H9 (cell line): ENCODE measurements around the gene LATS2. TPM values are rescaled to one million over a fixed set of nuclear protein-coding genes. Genes with fewer than 3 reads are reported as not detected.

ENCODE experiments used
- DNase-seq: peaks from one replicate; pipeline ENCODE4 v3.0.0-alpha.2; 2017
- H2AFZ ChIP-seq: one replicate; pipeline ENCODE4 v1.6.1; 2013; ENCODE audit warnings: mild to moderate bottlenecking, low read length, control low read depth, moderate library complexity
- H2AK5ac ChIP-seq: 2 replicates; pipeline ENCODE4 v1.6.1; 2013; ENCODE audit warnings: low read length, control low read depth, mixed read lengths; ENCODE audit not compliant: insufficient read length
- H2BK120ac ChIP-seq: one replicate; pipeline ENCODE4 v1.6.1; 2013; ENCODE audit warnings: low read depth, mild to moderate bottlenecking, low read length, control low read depth, inconsistent platforms; ENCODE audit not compliant: poor library complexity, severe bottlenecking
- H2BK12ac ChIP-seq: 2 replicates; pipeline ENCODE4 v1.6.1; 2013; ENCODE audit warnings: low read length, control low read depth, mixed read lengths, low read depth; ENCODE audit not compliant: insufficient read length
- H2BK15ac ChIP-seq: 2 replicates; pipeline ENCODE4 v1.6.1; 2013; ENCODE audit warnings: low read depth, low read length, control low read depth
- H2BK20ac ChIP-seq: one replicate; pipeline ENCODE4 v1.6.1; 2013; ENCODE audit warnings: low read depth, mild to moderate bottlenecking, low read length, control low read depth, inconsistent platforms; ENCODE audit not compliant: poor library complexity, severe bottlenecking
- H2BK5ac ChIP-seq: 2 replicates; pipeline ENCODE4 v1.6.1; 2013; ENCODE audit warnings: low read length, control low read depth, mixed read lengths; ENCODE audit not compliant: insufficient read length
- H3K14ac ChIP-seq: 2 replicates; pipeline ENCODE4 v1.6.1; 2013; ENCODE audit warnings: low read length, control low read depth; ENCODE audit not compliant: insufficient read depth
- H3K18ac ChIP-seq: 2 replicates; pipeline ENCODE4 v1.6.1; 2013; ENCODE audit warnings: low read depth, mild to moderate bottlenecking, mixed read lengths, low read length, control low read depth; ENCODE audit not compliant: insufficient read length
- H3K23ac ChIP-seq: 2 replicates; pipeline ENCODE4 v1.6.1; 2013; ENCODE audit warnings: low read length, control low read depth, mixed read lengths, low read depth; ENCODE audit not compliant: insufficient read length
- H3K23me2 ChIP-seq: 2 replicates; pipeline ENCODE4 v1.6.1; 2013; ENCODE audit warnings: low read depth, mild to moderate bottlenecking, mixed read lengths, low read length, control low read depth; ENCODE audit not compliant: insufficient read length, poor library complexity, severe bottlenecking
- H3K27ac ChIP-seq: 2 replicates; pipeline ENCODE4 v1.5.1; 2013; ENCODE audit warnings: low read length, control low read depth, mixed read lengths, low read depth; ENCODE audit not compliant: insufficient read length
- H3K27me3 ChIP-seq: 2 replicates; pipeline ENCODE4 v1.6.1; 2013; ENCODE audit warnings: low read length, control low read depth, inconsistent platforms; ENCODE audit not compliant: insufficient read depth
- H3K4ac ChIP-seq: 2 replicates; pipeline ENCODE4 v1.6.1; 2013; ENCODE audit warnings: low read depth, mild to moderate bottlenecking, control low read depth, inconsistent platforms, low read length, moderate library complexity
- H3K4me1 ChIP-seq: 2 replicates; pipeline ENCODE4 v1.6.1; 2013; ENCODE audit warnings: low read length, control low read depth, inconsistent platforms; ENCODE audit not compliant: insufficient read depth
- H3K4me2 ChIP-seq: 2 replicates; pipeline ENCODE4 v1.6.1; 2013; ENCODE audit warnings: low read length, control low read depth, mixed read lengths; ENCODE audit not compliant: insufficient read length, insufficient read depth
- H3K56ac ChIP-seq: 2 replicates; pipeline ENCODE4 v1.6.1; 2013; ENCODE audit warnings: low read depth, mild to moderate bottlenecking, mixed read lengths, low read length, control low read depth; ENCODE audit not compliant: insufficient read length
- H3K79me1 ChIP-seq: 2 replicates; pipeline ENCODE4 v1.6.1; 2013; ENCODE audit warnings: low read depth, mild to moderate bottlenecking, moderate library complexity, low read length, control low read depth, inconsistent platforms; ENCODE audit not compliant: insufficient read depth, poor library complexity, severe bottlenecking
- H3K79me2 ChIP-seq: 2 replicates; pipeline ENCODE4 v1.6.1; 2013; ENCODE audit warnings: low read length, control low read depth, inconsistent platforms; ENCODE audit not compliant: insufficient read depth
- H3K9ac ChIP-seq: 2 replicates; pipeline ENCODE4 v1.6.1; 2013; ENCODE audit warnings: low read length, control low read depth, mixed read lengths; ENCODE audit not compliant: insufficient read length; ENCODE audit errors: extremely low read depth
- H3K9me3 ChIP-seq: one replicate; pipeline ENCODE4 v1.6.1; 2013; ENCODE audit warnings: low read depth, low read length, inconsistent platforms; ENCODE audit not compliant: control insufficient read depth
- H3T11ph ChIP-seq: one replicate; pipeline ENCODE4 v1.6.1; 2013; ENCODE audit warnings: mild to moderate bottlenecking, low read length, control low read depth, inconsistent platforms
- H4K20me1 ChIP-seq: one replicate; pipeline ENCODE4 v1.6.1; 2013; ENCODE audit not compliant: control insufficient read depth, insufficient read length, insufficient read depth
- H4K5ac ChIP-seq: 2 replicates; pipeline ENCODE4 v1.6.1; 2013; ENCODE audit warnings: low read depth, mild to moderate bottlenecking, mixed read lengths, low read length, control low read depth; ENCODE audit not compliant: insufficient read length
- H4K8ac ChIP-seq: replicated peaks from 2 replicates; pipeline ENCODE4 v1.6.1; 2013; ENCODE audit warnings: low read length, control low read depth, mixed read lengths, low read depth; ENCODE audit not compliant: insufficient read length
- H4K91ac ChIP-seq: 2 replicates; pipeline ENCODE4 v1.6.1; 2013; ENCODE audit warnings: low read depth, mild to moderate bottlenecking, moderate library complexity, mixed read lengths, low read length, control low read depth; ENCODE audit not compliant: insufficient read length
- H3K27ac Mint-ChIP-seq, 3 experiments: 2 replicates in 2 of 3; 3 replicates in 1 of 3; pipeline ENCODE4 v1.8.0; 2020 to 2021; ENCODE audit warnings: mixed read lengths in 3 of 3, mild to moderate bottlenecking in 1 of 3, moderate library complexity in 1 of 3
- H3K27me3 Mint-ChIP-seq: 2 replicates; pipeline ENCODE4 v1.8.0; 2021; ENCODE audit warnings: low read depth, mild to moderate bottlenecking, moderate library complexity, mixed read lengths
- H3K36me3 Mint-ChIP-seq, 3 experiments: 2 replicates in 2 of 3; 3 replicates in 1 of 3; pipeline ENCODE4 v1.8.0; 2020 to 2021; ENCODE audit warnings: low read depth in 3 of 3, mixed read lengths in 3 of 3; ENCODE audit not compliant: insufficient read depth in 1 of 3
- H3K4me1 Mint-ChIP-seq, 2 experiments: 2 replicates each; pipeline ENCODE4 v1.8.0; 2020; ENCODE audit warnings: mixed read lengths in 2 of 2
- H3K4me3 Mint-ChIP-seq, 2 experiments: 2 replicates in 1 of 2; 3 replicates in 1 of 2; pipeline ENCODE4 v1.8.0; 2020 to 2021; ENCODE audit warnings: mild to moderate bottlenecking in 2 of 2, mixed read lengths in 2 of 2, moderate library complexity in 1 of 2
- H3K9me3 Mint-ChIP-seq, 2 experiments: 2 replicates in 1 of 2; 3 replicates in 1 of 2; pipeline ENCODE4 v1.8.0; 2020; ENCODE audit warnings: mild to moderate bottlenecking in 2 of 2, mixed read lengths in 2 of 2, moderate library complexity in 1 of 2
- WGBS: extraction: QIAGEN DNeasy Blood & Tissue Kit; methylation state at CpG from one replicate; pipeline ENCODE4 v1.1.7; 2013; ENCODE audit warnings: missing lambda C conversion rate, low lambda C conversion rate, mixed read lengths; ENCODE audit not compliant: insufficient read length; ENCODE audit errors: extremely low coverage; 5-methylcytosine and 5-hydroxymethylcytosine counted together
- total RNA-seq: library from RNA; stranded (reverse); gene quantifications from 2 replicates; pipeline ENCODE4 v1.2.1, GENCODE V29; 2021
- TF ChIP-seq, protein P1 (sequence below): fragments of 200-600 bp; sonication (generic); conservative IDR thresholded peaks from 3 replicates; pipeline ENCODE4 v1.8.0; 2021; ENCODE audit warnings: antibody characterized with exemption, mild to moderate bottlenecking

Gene LATS2
- total RNA-seq, 1 experiment from 2014 or later, result 20.0 TPM

- Mint-ChIP-seq H3K9me3 (no peaks in the 10 kb centered on the region), H3K36me3 (peaks cover 0 to 18% (median 11%) of the 10 kb centered on the region in 3 experiments; a peak in 5 of 7 replicates), H3K4me1 (peaks cover 32 to 33% of the 10 kb centered on the region in 2 experiments), H3K4me3 (no peak overlapping the region), H3K27me3 (no peaks in the 10 kb centered on the region), H3K27ac (peak overlapping the region in 2 of 3 experiments; percentile 37 to 78; a peak in 3 of 7 replicates)
- Histone ChIP-seq H2BK12ac (no peak overlapping the region), H2BK120ac (no peak overlapping the region), H4K8ac (no peak overlapping the region), H3K4ac (no peak overlapping the region), H2BK15ac (no peak overlapping the region), H3K23me2 (no peaks in the 10 kb centered on the region), H4K5ac (no peak overlapping the region), H2BK5ac (no peak overlapping the region), H3K14ac (no peak overlapping the region), H2AFZ (no peak overlapping the region), H3K23ac (no peak overlapping the region), H3K27me3 (no peaks in the 10 kb centered on the region), H3K9me3 (no peaks in the 10 kb centered on the region), H3K79me2 (peaks cover 36% of the 10 kb centered on the region; the same call in 1 of the 2 replicates), H3K4me1 (no peaks in the 10 kb centered on the region; the same call in 1 of the 2 replicates), H2AK5ac (no peak overlapping the region), H3T11ph (no peak overlapping the region), H3K18ac (no peak overlapping the region), H3K27ac (no peak overlapping the region), H3K79me1 (peaks cover 6% of the 10 kb centered on the region), H3K56ac (no peak overlapping the region), H2BK20ac (no peak overlapping the region), H3K9ac (no peak overlapping the region), H4K20me1 (no peaks in the 10 kb centered on the region), H3K4me2 (no peak overlapping the region), H4K91ac (no peak overlapping the region)
- TF ChIP-seq, protein P1, sequence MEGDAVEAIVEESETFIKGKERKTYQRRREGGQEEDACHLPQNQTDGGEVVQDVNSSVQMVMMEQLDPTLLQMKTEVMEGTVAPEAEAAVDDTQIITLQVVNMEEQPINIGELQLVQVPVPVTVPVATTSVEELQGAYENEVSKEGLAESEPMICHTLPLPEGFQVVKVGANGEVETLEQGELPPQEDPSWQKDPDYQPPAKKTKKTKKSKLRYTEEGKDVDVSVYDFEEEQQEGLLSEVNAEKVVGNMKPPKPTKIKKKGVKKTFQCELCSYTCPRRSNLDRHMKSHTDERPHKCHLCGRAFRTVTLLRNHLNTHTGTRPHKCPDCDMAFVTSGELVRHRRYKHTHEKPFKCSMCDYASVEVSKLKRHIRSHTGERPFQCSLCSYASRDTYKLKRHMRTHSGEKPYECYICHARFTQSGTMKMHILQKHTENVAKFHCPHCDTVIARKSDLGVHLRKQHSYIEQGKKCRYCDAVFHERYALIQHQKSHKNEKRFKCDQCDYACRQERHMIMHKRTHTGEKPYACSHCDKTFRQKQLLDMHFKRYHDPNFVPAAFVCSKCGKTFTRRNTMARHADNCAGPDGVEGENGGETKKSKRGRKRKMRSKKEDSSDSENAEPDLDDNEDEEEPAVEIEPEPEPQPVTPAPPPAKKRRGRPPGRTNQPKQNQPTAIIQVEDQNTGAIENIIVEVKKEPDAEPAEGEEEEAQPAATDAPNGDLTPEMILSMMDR, result no peak
- DNase-seq, result no peak
- no CpG with 5 or more reads among the region's 8 CpGs for WGBS
Observed at GRCh38 chr13:21033212-21033840, 28.1 kb downstream of the LATS2 start.
